Endothelial cell of umbilical vein (primary cell): Measurements from ENCODE around the gene GMEB2.

Source experiments
- EZH2 ChIP-seq: IDR thresholded peaks from 2 replicates; pipeline ENCODE4 v1.6.1; 2012; ENCODE audit warnings: borderline replicate concordance, low read depth, mild to moderate bottlenecking, moderate library complexity, low read length, inconsistent platforms; ENCODE audit not compliant: severe bottlenecking
- FOS ChIP-seq: IDR thresholded peaks from 2 replicates; pipeline ENCODE4 v1.6.1; 2011; ENCODE audit warnings: mild to moderate bottlenecking, low read length, moderate library complexity, borderline replicate concordance; ENCODE audit not compliant: insufficient read depth
- GATA2 ChIP-seq: IDR thresholded peaks from 2 replicates; pipeline ENCODE4 v1.7.0; 2011; ENCODE audit warnings: low read depth, mild to moderate bottlenecking, moderate library complexity, mixed read lengths, low read length; ENCODE audit not compliant: insufficient read length, insufficient read depth
- JUN ChIP-seq: IDR thresholded peaks from 2 replicates; pipeline ENCODE4 v1.6.1; 2011; ENCODE audit warnings: borderline replicate concordance, low read depth; ENCODE audit not compliant: insufficient read length, insufficient read depth
- POLR2A ChIP-seq: IDR thresholded peaks from 2 replicates; pipeline ENCODE4 v1.6.1; 2012; ENCODE audit warnings: low read depth, mild to moderate bottlenecking, control low read depth, low read length
- POLR2AphosphoS5 ChIP-seq: IDR thresholded peaks from 2 replicates; pipeline ENCODE4 v1.6.1; 2012; ENCODE audit warnings: low read depth, mild to moderate bottlenecking, control low read depth, low read length, moderate library complexity; ENCODE audit not compliant: insufficient read depth
- TF ChIP-seq, protein P1 (sequence below), 2 donors: IDR thresholded peaks; 1 replicate in 1 of 2; 2 replicates in 1 of 2; pipeline ENCODE4 v1.5.1; 2011; ENCODE audit warnings: low read length in 2 of 2, mild to moderate bottlenecking in 2 of 2, moderate library complexity in 2 of 2, control low read depth in 1 of 2, inconsistent platforms in 1 of 2, low read depth in 1 of 2; ENCODE audit not compliant: insufficient read depth in 1 of 2; ENCODE audit errors: extremely low read depth in 1 of 2

DNA sequence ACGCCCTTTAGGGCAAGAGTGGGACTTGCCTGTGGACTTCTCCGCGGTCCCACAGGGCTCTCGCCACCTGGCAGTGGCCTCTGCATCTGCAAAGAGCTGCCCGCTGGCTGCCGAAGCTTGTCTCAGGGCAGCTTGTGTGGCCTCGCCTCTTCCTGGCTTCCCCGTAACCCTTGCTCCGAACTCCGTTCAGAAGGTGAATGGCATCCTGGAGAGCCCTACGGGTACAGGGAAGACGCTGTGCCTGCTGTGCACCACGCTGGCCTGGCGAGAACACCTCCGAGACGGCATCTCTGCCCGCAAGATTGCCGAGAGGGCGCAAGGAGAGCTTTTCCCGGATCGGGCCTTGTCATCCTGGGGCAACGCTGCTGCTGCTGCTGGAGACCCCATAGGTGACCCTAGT is 34.2 kb upstream of the GMEB2 start:
- TF ChIP-seq GATA2 (no peak), JUN (no peak), FOS (no peak), POLR2A (no peak), POLR2AphosphoS5 (no peak), EZH2 (no peak)
- TF ChIP-seq, protein P1, sequence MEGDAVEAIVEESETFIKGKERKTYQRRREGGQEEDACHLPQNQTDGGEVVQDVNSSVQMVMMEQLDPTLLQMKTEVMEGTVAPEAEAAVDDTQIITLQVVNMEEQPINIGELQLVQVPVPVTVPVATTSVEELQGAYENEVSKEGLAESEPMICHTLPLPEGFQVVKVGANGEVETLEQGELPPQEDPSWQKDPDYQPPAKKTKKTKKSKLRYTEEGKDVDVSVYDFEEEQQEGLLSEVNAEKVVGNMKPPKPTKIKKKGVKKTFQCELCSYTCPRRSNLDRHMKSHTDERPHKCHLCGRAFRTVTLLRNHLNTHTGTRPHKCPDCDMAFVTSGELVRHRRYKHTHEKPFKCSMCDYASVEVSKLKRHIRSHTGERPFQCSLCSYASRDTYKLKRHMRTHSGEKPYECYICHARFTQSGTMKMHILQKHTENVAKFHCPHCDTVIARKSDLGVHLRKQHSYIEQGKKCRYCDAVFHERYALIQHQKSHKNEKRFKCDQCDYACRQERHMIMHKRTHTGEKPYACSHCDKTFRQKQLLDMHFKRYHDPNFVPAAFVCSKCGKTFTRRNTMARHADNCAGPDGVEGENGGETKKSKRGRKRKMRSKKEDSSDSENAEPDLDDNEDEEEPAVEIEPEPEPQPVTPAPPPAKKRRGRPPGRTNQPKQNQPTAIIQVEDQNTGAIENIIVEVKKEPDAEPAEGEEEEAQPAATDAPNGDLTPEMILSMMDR (IDR thresholded peaks at IDR 0.05; ENCODE audit: extremely low read depth in 1 of 2, insufficient read depth in 1 of 2, low read depth in 1 of 2, low read length in 2 of 2) = no peak
